GM10248 (cell line): ENCODE results near the gene UBASH3B.
"Not testable (repeated sequence)": the region's sequence is repeated elsewhere in the genome, so short reads cannot be mapped to it uniquely, and the experiment has no call there.

Source experiments
- CTCF ChIA-PET: fragments of 300-600 bp; sonication (Branson Sonifier 250); formaldehyde crosslinking; extraction: SDS; loops from one replicate; lab custom pipeline; 2021; ENCODE audit warnings: antibody characterized with exemption; lab: Yijun Ruan, JAX
- POLR2A ChIA-PET: fragments of 350-650 bp; sonication (Branson Sonifier 250); formaldehyde crosslinking; extraction: SDS; loops from one replicate; lab custom pipeline; 2020; ENCODE audit warnings: antibody characterized with exemption; lab: Yijun Ruan, JAX
- DNase-seq: peaks from one replicate; pipeline ENCODE4 v3.0.0; 2012; ENCODE audit errors: extremely low spot score
- CTCF ChIP-seq: IDR thresholded peaks from 2 replicates; pipeline ENCODE4 v1.5.1; 2012; ENCODE audit warnings: mild to moderate bottlenecking, low read depth; ENCODE audit errors: extremely low read depth, missing control alignments, control extremely low read depth

Gene UBASH3B

GRCh38 chr11:122728561-122728960 is 73.0 kb downstream of the UBASH3B start:
- CTCF ChIA-PET: interaction anchor here (1.0 to 4.2 kb wide), 10 partner anchors 9 to 71 kb away, joined by 3 to 22 read pairs (median 5); no protein-coding TSS in a partner anchor
- POLR2A ChIA-PET: no interaction called here
- TF ChIP-seq CTCF: no peak
- no peak for DNase-seq

- DNase-seq: no peak
- TF ChIP-seq CTCF: no peak
- ChIA-PET POLR2A (no interaction called here), CTCF (interaction anchor here (1.3 to 4.2 kb wide), 6 partner anchors 10 to 72 kb away, joined by 3 to 22 read pairs (median 6); no protein-coding TSS in a partner anchor)
These were observed 73.6 kb downstream of the UBASH3B start for GRCh38 chr11:122729139-122729538.

DNA sequence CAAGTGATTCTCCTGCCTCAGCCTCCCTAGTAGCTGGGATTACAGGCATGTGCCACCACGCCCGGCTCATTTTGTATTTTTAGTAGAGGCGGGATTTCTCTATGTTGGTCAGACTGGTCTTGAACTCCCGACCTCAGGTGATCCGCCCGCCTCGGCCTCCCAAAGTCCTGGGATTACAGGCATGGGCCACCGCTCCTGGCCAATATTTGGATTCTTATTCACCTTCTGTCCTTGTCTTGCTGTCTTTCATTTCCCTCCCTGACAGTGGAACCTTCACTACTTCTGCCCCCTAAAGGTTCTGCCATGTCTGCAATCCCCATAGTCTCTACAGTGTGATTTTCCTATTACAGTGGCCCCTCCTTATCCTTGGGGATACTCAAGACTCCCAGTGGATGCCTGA is 75.2 kb downstream of the UBASH3B start:
- POLR2A ChIA-PET, DNase-seq: not testable (repeated sequence)
- CTCF ChIA-PET: interaction anchor here (4.2 kb wide), 1 partner anchor 9 kb away, joined by 22 read pairs; no protein-coding TSS in a partner anchor

DNA sequence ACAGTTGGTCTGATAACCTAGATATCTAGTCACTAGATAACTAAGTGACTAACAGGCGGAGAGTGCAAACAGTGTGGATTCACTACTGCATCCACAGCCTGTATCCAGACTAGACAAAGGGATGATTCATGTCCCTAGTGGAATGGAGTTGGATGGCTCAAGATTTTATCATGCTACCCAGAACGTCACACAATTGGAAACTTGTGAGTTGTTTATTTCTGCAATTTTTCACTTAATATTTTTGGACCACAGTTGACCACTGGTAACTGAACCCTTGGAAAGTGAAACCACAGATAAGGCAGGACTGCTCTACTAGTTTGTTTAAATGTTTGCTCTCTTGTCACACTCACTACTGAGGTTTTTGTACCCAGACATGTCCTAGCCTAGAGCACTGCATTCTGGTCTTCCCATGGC is 76.0 kb downstream of the UBASH3B start:
- ChIA-PET POLR2A (no interaction called here), CTCF (no interaction called here)
- no peak for DNase-seq
- TF ChIP-seq CTCF: no peak

GRCh38 chr11:122732342-122733315 is 77.1 kb downstream of the UBASH3B start:
- ChIA-PET POLR2A (no interaction called here), CTCF (interaction anchor here (0.7 to 3.4 kb wide), 6 partner anchors 9 to 32 kb away, joined by 3 to 14 read pairs (median 4); no protein-coding TSS in a partner anchor)
- no peak for TF ChIP-seq CTCF
- no peak for DNase-seq

- CTCF ChIA-PET: interaction anchor here (0.7 to 3.4 kb wide), 5 partner anchors 9 to 31 kb away, joined by 3 to 14 read pairs (median 5); no protein-coding TSS in a partner anchor
- DNase-seq: no peak
- POLR2A ChIA-PET: no interaction called here
These were observed 77.8 kb downstream of the UBASH3B start for GRCh38 chr11:122733318-122733717.

More at GRCh38 chr11:122733318-122733717, 77.8 kb downstream of the UBASH3B start:
- TF ChIP-seq CTCF: no peak
